Measurements from ENCODE around the gene TJP3.

Gene TJP3

DNA sequence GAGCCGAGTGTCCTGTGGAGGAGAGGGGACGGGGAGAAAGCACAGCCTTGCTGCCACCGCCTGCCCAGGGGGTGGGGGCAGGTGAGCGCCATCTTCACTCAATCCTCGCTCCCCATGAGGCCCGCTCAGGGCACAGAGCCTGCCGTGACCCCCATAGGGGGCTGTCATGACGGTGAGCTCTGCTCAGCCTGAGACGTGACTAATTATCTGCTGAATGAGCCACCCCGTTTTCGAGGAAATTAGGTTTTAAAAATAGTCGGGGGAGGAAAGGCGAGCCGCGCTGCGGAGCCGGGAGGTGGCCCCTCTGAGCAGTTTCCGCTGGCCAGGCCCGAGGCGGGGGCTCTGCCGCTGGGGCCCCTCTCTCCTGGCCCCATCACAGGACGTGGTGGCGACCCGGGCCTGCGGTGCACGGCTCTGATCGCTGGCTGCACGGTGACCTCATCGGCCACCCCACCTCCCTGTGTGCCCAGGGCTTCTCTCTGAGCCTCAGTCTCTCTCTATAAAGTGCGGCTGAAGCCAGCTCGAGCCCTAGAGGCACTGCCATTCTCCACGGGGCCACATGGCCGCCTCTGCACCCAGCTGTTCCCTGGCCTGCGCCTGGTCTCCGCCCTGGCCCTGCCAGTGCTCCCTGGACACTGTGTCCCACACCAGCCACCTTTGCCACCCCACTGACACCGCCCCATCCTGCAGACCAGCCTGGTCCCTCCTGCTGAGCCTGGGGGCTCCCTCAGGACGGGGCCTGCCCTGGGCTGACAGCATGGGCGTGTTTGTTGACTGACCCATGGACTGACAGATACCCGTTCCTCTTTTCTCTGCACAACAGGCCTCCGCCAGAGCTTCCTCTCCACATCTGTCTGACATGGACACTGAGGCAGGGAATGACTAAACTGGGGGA lies 36.3 kb upstream of the TJP3 start:
- no peak for DNase-seq (ENCODE audit: low spot score)

DNA sequence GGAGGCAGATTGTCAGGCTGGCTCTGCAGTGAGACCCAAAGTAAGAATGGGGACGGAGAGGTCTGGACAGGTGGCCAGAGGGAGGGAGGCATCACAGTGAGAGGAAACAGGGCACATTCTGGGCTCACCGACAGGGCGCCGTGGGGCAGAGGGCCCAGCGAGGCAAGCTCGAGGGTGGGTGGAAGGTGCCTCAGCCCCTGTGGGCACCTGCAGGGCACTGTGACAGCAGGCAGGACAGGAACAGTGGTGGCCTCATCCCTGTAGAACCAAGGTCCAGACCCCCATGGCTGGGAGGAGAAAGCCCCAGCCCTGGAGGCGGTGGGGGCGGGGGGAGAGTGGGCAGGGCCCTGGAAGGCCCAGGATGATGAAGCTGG lies 35.6 kb upstream of the TJP3 start:
- no peak for DNase-seq (ENCODE audit: low spot score)

DNA sequence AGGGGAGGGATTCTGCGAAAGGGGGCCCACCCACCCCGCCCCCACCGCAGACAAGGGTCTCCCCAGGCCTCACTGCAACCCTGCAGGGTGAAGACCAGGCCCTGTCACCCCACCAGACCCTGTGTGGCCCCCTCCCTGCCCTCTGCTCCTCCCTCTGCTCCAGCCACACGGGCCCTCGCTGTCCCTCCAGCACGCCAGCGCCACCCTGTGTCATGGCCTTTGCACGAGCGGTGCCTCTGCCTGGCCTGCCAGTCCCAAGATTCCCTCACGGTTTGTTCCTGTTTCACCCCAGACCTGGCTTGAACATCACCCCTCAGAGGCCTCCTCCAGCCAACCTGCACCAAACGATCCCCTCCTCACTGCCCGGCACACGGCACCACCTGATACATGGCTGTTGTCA lies 35.2 kb upstream of the TJP3 start:
- no peak for DNase-seq (ENCODE audit: low spot score)

DNA sequence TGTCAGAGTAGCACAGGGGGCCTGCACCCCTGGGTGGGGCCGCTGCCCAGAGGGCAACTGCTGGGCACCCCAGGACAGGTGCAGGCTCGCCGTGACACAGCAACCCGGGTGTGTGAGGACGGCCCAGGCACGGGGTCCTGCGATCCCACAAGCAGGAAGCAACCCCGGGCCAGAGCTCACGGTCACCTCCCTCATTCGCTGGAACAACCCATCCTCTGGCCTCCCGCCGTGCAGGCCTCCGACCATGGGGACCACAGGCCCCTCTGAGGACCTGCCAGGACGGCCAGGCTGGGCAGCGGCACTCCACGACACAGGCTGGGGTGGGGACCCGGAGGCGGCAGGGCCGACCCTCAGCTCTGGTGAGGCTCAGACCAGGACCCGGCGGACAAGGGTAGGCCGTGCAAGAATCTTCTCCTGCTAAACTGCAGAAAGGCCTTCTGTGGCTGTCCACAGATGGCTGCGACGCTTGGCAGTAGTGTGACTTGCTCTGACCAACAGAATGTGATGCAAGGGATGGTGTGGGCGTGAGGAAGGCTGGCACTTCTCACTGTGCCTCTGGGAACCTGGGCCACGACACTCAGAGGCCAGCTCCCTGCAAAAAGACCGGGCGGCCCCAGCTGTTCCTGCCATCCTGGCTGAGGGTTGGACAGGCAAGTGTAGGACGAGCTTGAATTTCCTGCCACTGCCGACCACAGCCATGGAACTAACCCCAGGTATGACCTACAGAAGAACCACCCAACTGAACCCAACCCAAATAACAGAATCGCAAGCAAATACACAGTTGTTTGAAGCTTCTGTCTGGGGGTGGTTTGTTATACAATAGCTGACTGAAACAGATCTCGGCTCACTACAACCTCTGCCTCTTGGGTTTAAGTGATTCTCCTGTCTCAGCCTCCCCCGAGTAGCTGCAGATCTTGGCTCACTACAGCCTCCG lies 34.4 kb upstream of the TJP3 start:
- DNase-seq (ENCODE audit: low spot score): no peak

DNA sequence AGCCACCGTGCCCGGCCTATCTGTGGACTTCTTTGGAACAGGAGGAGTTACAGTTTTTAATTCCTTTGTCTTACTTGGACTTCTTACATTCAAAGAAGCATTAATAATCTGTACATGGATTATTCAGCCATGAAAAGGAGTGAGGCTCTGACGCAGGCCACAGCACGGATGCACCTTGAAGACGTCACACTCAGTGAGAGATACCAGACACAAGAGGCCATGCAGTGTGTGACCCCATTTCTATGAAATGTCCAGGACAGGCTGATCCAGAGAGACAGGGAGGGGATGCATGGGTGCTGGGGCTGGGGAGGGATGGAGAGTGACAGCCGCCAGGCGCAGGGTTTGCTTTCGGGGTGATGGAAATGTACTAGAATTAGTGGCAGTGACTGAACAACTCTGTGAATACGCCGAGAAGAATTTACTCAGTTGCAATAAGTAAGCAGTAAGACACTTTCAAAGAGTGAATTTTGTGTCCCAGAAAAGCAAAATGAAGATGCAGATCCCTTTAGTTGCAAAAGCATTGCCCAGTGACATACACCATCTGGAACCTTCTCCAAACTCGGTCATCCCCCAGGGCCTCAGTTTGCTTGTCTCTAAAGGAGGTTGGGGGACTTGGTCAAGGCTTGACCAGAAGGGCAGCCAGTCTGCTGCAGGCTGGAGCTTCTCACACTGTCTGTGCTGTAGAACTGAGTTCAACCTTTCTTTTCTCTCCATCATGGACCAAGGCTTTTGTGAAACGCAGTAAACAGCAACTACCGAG lies 33.2 kb upstream of the TJP3 start:
- no peak for DNase-seq (ENCODE audit: low spot score)

DNA sequence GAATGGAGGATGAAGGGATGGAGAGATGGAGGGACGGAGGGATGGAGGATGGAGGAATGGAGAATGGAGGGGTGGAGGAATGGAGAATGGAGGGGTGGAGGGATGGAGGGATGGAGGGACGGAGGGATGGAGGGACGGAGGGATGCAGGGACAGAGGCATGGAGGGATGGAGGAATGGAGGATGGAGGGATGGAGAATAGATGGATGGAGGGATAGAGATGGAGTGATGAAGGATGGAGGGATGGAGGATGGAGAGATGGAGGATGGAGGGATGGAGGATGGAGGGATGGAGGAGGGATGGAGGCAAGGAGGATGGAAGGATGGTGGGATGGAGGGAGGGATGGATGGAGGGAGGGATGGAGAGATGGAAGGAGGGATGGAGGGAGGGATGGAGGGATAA lies 30.0 kb upstream of the TJP3 start:
- DNase-seq (ENCODE audit: low spot score): no peak

DNA sequence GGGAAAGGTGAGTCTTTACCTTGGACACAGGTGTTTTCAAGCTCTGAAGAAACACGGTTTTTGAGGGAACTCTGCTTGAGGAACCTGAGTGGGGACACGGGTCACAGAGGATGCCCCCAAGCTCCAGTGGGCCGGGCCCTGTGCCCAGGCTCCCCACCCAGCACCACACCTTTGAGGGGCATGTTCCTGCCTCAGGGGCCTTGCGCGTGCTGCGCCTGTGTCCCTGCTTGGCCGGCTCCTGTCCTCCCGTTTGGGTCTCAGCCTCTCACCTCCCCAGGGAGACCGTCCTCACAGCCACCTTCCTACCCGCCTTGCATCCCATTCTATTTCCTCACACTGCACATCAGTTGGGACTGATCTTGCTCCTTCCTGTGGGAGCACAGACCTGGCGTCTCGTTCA lies 29.0 kb upstream of the TJP3 start:
- no peak for DNase-seq (ENCODE audit: low spot score)

DNA sequence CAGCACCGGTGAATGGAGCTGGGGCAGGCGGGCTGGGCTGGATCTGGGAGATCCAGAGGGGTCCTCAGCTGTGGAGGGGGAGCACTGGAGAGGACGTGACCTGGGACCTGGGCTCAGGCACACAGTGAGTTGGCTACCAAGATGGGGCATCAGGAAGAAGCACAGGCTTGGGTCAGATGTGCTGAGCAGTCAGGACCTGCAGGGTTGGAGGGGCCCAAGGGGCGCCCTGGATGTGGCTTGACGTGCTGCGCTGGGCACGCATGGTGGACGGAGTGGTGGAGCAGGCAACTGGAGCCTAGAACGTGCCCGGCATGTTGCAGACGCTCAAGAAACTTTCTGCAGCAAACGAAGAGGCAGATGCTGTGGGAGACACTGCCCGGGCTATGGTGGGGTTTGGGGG lies 28.6 kb upstream of the TJP3 start:
- DNase-seq (ENCODE audit: low spot score): no peak

DNA sequence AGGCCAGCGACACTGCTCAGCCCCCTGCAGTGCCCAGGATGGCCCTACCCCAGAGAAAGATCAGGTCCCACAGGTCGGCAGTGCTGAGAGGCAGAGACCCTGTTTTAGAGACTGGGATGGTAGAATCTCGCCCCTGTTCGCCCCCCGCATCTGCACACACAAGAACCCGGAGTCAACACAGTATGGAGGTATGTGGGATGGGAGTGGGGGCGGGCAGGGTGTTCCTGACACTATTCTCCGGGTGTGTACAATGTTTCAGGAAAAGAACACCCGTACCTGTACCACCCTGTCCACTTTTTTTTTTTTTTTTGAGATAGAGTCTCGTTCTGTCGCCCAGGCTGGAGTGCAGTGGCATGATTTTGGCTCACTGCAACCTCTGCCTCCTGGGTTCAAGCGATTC lies 27.2 kb upstream of the TJP3 start:
- DNase-seq (ENCODE audit: low spot score): no peak

DNA sequence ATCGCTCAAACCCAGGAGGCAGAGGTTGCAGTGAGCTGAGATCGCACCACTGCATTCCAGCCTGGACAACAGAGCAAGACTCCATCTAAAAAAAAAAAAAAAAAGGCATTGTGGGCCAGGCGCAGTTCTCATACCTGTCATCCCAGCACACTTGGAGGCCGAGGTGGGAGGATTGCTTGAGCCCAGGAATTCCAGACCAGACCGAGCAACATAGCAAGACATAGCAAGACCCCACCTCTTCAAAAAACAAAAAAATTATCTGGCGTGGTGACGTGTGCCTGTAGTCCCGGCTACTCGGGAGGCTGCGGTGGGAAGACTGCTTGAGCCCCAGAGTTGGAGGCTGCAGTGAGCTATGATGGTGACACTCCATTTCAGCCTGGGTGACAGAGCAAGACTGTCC lies 25.9 kb upstream of the TJP3 start:
- DNase-seq (ENCODE audit: low spot score): no peak

DNA sequence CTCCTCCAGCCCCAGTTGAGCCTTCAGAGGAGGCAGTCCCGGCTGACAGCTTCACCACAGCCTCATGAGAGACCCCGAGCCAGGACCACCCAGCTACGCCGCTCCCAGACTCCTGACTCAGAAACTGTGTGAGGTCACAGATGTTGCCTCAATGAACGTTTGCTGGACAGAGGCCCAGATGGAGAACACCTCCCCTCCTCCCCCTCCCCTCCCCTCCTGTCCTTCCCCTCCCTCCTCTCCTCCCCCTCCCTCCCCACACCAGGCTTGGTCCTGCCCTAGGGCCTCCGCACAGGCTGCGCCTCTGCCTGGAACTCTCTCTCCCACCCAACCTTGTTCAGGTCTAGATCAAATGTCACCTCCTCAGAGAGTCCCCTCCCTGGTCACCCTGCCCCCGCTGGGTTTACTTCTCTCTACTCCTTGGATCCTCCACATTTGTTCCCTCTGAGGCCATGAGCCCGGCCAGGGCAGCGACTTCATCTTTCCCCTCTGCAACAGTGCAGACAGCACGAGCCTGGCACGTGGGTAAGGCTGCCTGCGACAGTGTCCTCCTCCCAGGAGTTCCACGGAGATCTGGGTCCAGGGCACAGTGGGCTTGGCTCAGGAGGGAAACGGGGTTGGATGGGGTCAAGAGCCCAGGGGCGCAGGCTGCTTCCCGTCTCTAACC lies 25.3 kb upstream of the TJP3 start:
- no peak for DNase-seq (ENCODE audit: low spot score)

DNA sequence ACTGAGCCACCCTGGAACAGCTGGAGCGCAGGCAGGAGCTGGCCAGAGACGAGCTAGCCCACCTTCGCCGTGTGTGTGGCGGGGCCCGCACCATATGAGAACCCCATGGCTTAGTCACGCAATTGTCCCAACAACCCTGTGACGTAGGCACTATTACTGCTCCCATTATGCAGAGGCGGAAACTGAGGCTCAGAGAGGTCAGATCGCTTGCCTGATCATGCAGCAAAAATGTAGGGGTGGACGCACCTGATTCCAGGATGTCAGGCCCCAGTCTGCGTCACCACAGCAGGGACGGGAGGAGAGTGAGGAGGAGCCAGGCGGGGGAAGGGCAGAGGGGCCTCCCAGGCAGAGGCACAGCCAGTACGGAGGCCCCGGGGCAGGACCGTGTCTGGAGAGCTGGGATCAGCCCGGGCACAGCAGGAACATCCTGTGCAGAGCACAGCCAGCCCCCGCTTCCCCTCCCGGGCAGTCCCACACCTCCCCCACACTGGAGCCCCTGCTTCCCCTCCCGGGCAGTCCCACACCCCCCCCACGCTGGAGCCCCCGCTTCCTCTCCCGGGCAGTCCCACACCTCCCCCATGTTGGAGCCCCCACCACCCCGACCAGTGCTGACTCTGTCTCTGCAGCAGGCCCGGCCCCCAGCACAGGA lies 24.7 kb upstream of the TJP3 start:
- DNase-seq (ENCODE audit: low spot score): no peak

DNA sequence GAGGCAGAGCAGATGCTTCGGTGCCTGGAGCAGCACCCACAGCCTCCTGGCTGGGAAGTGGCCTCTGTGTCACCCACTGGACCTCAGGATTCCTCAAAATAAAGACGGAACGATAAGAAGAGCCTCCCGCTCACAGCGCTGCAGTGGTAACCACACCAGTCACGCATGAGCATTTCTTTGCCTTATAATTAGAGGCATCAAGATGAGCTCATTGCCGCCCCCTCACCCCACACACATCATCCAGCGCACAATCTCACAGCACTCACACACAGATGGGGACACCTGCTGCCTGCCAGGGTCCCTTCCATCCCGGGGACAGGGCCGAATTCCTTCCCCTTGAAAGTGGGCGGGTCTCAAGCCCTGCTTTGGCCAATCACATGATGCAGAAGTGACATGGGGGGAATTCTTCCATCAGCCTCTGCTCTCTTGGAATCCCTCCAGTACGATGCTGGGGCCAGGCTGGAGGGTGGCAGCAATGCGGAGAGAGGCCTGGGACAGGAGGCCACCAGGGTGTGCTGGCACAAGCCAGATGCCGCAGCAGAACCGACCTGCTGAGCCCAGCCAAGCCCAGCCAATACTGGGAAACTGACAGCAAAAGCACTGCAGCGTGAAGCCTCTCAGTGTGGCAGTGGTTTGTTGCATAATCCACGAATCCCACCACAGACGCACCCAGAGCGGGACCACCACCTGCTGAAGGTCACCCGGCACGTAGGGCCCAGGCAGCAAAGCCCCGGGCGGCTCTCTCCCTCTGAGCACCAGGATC lies 23.9 kb upstream of the TJP3 start:
- no peak for DNase-seq (ENCODE audit: low spot score)

DNA sequence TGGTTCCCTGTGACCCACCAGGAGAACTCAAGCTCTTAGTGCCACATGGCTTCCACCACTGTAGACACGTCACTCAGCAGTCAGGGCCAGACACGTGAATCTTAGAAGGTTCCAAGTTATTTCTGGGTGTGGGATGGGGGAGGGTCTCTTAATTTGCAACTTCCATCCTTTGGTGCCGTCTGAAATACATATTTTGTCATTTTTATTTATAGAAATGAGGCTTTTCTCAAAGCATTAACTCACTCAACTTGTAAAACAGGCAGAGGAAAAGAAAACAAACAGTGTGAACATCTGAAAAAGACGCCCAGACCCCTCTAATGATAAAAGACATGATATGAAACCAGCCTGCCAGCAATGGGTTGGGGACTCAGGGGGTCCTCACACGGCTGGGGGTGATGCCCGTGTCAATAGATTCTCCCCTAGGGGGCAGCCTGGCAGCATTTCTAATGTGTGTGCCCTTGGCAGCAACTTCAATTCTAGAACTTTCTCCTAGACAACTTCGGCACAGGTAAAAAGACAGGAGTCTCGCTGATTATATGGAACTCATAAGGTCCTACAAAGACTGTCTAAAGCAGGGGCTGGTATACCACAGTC lies 23.3 kb upstream of the TJP3 start:
- DNase-seq (ENCODE audit: low spot score): no peak

DNA sequence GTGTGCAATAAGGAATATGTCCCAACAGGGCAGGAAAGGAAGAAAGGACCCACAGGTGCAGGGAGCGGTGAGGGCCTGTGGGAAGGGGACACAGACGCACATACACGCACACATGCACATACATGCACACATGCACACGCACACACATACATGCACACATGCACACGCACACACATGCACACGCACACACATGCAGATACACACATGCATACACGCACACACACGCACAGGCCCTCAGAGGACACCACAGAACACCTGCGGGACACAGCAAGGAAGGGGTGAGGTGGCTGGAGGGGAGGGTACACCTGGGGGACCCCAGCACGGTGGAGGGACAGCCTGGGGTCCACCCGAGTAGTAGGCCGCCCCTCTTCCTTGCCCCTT lies 20.8 kb upstream of the TJP3 start:
- DNase-seq (ENCODE audit: low spot score): no peak

DNA sequence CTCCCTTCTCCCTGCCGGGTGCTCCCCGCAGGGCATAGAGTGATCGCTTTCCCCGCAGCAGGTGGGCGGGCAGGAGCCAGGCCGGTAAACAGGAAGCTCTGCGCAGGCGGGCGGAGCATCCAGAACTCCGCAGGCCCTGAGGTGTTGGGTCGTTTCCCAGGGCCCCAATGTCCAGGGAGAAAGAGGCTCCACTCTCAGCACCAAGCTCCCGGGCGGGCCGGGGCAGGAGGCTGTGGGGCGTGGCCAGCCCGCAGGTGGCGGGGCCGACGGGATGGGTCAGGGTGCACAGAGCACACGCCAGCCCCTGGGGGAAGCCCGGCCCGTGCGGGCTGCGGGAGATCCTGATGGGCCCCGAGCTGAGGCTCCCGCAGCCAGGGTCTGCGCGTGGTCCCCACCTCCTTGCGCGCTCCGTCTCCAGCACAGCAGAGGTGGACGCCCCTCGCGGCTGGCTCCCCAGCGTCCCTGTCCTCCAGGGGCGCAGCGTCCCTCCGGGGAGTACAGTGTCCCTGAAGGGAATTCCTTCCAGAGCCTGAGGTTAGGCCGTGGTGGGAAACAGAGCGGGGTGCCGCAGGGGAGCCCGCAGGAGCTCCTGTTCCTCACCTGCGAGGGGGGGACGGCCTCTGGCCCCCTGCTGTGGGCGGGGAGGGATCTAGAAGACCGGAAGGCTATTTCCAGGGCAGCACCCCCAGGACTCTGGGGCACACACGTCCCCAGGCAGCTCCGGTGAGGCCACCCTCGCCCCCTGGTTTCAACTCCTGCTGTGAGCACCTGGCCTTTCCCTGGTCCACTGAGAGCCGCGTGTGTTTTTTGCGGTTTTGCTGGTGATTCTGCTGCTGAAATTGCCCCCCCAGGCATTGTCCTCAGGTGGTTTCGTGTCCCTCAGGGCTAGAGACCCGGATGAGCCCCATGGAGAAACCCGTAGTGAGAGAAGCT lies 20.1 kb upstream of the TJP3 start:
- no peak for DNase-seq (ENCODE audit: low spot score)

DNA sequence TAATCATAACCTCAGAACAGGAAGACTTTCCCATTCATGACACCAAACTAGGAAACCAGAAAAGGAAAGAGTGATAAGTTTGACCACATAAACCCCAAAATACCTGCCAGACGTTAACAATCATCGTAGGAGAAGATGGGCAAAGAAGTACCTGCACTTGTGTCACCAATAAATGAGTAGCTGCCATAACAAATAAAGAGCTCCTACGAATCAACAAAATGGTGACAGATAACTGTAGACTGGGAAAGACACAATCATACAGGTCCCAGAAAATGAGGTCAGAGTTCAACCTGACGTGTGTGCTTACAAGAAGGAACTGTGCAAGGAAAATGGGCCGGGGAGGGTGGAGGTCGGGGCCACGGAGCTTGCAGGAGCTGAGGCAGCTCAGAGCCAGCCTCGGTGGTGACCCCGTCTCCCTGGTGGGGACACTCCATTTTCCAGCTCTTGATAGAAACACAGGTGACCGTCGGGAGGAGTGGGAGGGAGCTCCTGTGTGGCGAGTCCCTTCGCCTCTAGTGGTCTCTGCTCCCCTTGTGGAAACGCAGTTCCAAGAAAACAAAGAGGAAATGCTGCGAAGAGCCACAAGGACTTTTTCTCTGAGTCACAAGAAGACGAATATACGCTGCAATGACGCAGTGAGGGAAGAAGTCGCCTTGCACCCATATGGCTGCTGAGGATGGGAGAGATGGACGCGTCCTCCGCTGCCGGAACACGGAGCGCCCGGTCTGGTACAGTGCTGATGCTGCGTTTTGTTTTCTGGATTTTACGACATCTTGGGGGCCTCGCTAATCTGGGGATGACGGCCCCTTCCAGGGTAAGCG lies 17.4 kb upstream of the TJP3 start:
- no peak for DNase-seq (ENCODE audit: low spot score)

DNA sequence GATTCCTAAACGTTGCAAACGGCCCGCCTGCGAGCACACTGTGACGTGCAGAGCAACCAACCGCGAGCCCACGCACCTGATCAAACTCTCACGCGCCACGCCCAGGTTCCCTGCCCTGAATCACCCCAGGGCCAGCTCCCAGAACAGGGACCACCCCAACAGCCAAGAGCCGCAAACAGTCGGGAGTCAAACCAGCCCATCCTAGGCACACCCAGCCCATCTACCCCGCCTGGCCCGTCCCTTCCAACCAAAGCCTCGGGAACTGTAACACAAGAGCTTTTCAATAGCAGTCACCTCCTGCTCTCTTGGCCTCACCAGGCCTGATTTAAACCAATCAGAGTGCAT lies 16.8 kb upstream of the TJP3 start:
- DNase-seq (ENCODE audit: low spot score): no peak

All from D341Med (cell line).